ENCODE measurements around the gene ATRIP.

Gene ATRIP

GRCh38 chr3:48413611-48414010 is 32.9 kb upstream of the ATRIP start:
- no peak for DNase-seq
- H3K36me3 Mint-ChIP-seq (ENCODE audit: low read depth), result peaks cover 34% of the 10 kb centered on the region
- TF ChIP-seq, protein P1, sequence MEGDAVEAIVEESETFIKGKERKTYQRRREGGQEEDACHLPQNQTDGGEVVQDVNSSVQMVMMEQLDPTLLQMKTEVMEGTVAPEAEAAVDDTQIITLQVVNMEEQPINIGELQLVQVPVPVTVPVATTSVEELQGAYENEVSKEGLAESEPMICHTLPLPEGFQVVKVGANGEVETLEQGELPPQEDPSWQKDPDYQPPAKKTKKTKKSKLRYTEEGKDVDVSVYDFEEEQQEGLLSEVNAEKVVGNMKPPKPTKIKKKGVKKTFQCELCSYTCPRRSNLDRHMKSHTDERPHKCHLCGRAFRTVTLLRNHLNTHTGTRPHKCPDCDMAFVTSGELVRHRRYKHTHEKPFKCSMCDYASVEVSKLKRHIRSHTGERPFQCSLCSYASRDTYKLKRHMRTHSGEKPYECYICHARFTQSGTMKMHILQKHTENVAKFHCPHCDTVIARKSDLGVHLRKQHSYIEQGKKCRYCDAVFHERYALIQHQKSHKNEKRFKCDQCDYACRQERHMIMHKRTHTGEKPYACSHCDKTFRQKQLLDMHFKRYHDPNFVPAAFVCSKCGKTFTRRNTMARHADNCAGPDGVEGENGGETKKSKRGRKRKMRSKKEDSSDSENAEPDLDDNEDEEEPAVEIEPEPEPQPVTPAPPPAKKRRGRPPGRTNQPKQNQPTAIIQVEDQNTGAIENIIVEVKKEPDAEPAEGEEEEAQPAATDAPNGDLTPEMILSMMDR (IDR thresholded peaks at IDR 0.05), result no peak
- no peak overlapping the region for H3K4me3 Mint-ChIP-seq
- no peak overlapping the region for H3K27ac Mint-ChIP-seq
- peaks cover 3% of the 10 kb centered on the region for H3K27me3 Mint-ChIP-seq (ENCODE audit: low read depth, poor library complexity)
- H3K4me1 Mint-ChIP-seq, result no peaks in the 10 kb centered on the region
- H3K9me3 Mint-ChIP-seq, result no peaks in the 10 kb centered on the region

GRCh38 chr3:48414376-48415250 is 31.9 kb upstream of the ATRIP start:
- no peak overlapping the region for H3K4me3 Mint-ChIP-seq
- peaks cover 3% of the 10 kb centered on the region for H3K27me3 Mint-ChIP-seq (ENCODE audit: low read depth, poor library complexity)
- no peak for DNase-seq
- peak overlapping the region; percentile 75 for H3K27ac Mint-ChIP-seq
- TF ChIP-seq, protein P1 (IDR thresholded peaks at IDR 0.05), result no peak
- peaks cover 26% of the 10 kb centered on the region for H3K36me3 Mint-ChIP-seq (ENCODE audit: low read depth)
- H3K9me3 Mint-ChIP-seq, result no peaks in the 10 kb centered on the region
- H3K4me1 Mint-ChIP-seq, result no peaks in the 10 kb centered on the region

- H3K9me3 Mint-ChIP-seq, result no peaks in the 10 kb centered on the region
- no peak overlapping the region for H3K27ac Mint-ChIP-seq
- H3K27me3 Mint-ChIP-seq (ENCODE audit: low read depth, poor library complexity), result peaks cover 3% of the 10 kb centered on the region
- no peaks in the 10 kb centered on the region for H3K4me1 Mint-ChIP-seq
- TF ChIP-seq, protein P1 (IDR thresholded peaks at IDR 0.05), result no peak
- no peak overlapping the region for H3K4me3 Mint-ChIP-seq
- no peak for DNase-seq
- H3K36me3 Mint-ChIP-seq (ENCODE audit: low read depth), result peaks cover 23% of the 10 kb centered on the region
These were observed 31.1 kb upstream of the ATRIP start for GRCh38 chr3:48415251-48415953.

DNA sequence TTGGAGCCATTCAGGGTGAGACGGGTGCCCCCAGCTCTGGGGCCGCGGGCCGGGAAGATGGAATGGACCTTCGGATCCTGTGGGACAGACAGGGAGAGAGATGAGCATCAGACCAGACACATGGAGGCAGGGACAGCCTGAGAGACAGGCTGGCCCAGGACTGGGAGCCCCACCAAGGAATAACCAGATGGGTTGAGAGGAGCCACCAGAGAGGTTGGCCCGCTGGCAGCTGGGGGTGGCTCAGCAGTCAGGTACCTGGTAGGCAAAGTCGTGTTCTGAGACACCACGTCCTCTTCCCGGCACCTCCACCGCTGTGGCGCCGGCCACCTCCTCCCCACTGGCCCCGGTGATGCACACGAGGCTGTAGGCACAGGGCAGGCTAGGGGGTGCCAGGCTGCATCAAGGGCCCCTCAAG is 30.4 kb upstream of the ATRIP start:
- Mint-ChIP-seq H3K27me3 (ENCODE audit: low read depth, poor library complexity) (peaks cover 3% of the 10 kb centered on the region), H3K9me3 (no peaks in the 10 kb centered on the region), H3K36me3 (ENCODE audit: low read depth) (peaks cover 23% of the 10 kb centered on the region), H3K4me1 (no peaks in the 10 kb centered on the region), H3K4me3 (no peak overlapping the region), H3K27ac (no peak overlapping the region)
- TF ChIP-seq, protein P1 (IDR thresholded peaks at IDR 0.05), result no peak
- no peak for DNase-seq

DNA sequence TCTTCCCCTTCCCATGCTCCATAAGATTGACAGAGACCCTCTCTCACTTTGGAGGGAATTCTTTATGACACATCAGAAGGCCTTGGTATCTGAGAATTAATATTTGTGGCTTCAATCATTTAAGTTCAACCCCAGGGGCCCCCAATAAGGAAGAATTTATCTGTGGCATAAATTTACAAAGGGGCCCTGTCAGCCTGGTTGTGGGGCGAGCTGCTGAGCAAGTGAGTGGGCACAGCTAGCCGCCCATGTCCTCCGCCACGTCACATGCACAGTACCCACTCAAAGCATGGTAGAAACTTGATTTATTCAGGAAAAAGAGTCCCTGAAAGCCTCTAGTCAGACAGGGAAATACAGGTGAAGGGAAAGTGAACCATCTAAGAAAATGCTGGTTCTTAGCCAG is 30.0 kb upstream of the ATRIP start:
- Mint-ChIP-seq H3K9me3 (no peaks in the 10 kb centered on the region), H3K27me3 (ENCODE audit: low read depth, poor library complexity) (peaks cover 3% of the 10 kb centered on the region), H3K36me3 (ENCODE audit: low read depth) (peaks cover 22% of the 10 kb centered on the region), H3K4me3 (no peak overlapping the region), H3K27ac (peak overlapping the region; percentile 66), H3K4me1 (no peaks in the 10 kb centered on the region)
- TF ChIP-seq, protein P1 (IDR thresholded peaks at IDR 0.05), result no peak
- DNase-seq, result no peak

Measured in nephron progenitor cell (in vitro differentiated cells).